H1 (cell line): ENCODE measurements around the gene ZNF358.

Experiments
- CREB1 ChIP-seq: IDR thresholded peaks from 2 replicates; pipeline ENCODE4 v1.6.1; 2012; ENCODE audit warnings: inconsistent platforms
- CTCF ChIP-seq, 3 experiments: IDR thresholded peaks; 1 replicate in 2 of 3; 2 replicates in 1 of 3; pipeline versions ENCODE4 v1.5.1 to v1.6.1; 2011; ENCODE audit warnings: low read length in 3 of 3, mild to moderate bottlenecking in 3 of 3, inconsistent platforms in 2 of 3, low read depth in 1 of 3, moderate library complexity in 1 of 3; ENCODE audit not compliant: insufficient read depth in 1 of 3; ENCODE audit errors: control extremely low read depth in 1 of 3
- EZH2 ChIP-seq: fragments of 200-600 bp; sonication (generic); IDR thresholded peaks from 2 replicates; pipeline ENCODE4 v1.7.1; 2012; ENCODE audit warnings: low read depth, mild to moderate bottlenecking, moderate library complexity, low read length, inconsistent platforms; ENCODE audit not compliant: severe bottlenecking
- RFX5 ChIP-seq: IDR thresholded peaks from 2 replicates; pipeline ENCODE4 v1.6.1; 2011; ENCODE audit warnings: low read depth, low read length, improper control_type of control experiment, borderline replicate concordance
- SIN3A ChIP-seq, 2 experiments: IDR thresholded peaks in 1 of 2; conservative IDR thresholded peaks in 1 of 2; 2 replicates each; pipeline ENCODE4 v1.6.1; 2011 to 2012; ENCODE audit warnings: low read length in 2 of 2, improper control_type of control experiment in 1 of 2, low read depth in 1 of 2, mild to moderate bottlenecking in 1 of 2
- TAF1 ChIP-seq: IDR thresholded peaks from 2 replicates; pipeline ENCODE4 v1.6.1; 2011; ENCODE audit warnings: mild to moderate bottlenecking, low read depth, low read length
- USF2 ChIP-seq: IDR thresholded peaks from 2 replicates; pipeline ENCODE4 v1.6.1; 2011; ENCODE audit warnings: low read length, improper control_type of control experiment
- YY1 ChIP-seq: IDR thresholded peaks from 2 replicates; pipeline ENCODE4 v1.6.1; 2011; ENCODE audit warnings: low read depth, mild to moderate bottlenecking, low read length

- TF ChIP-seq CTCF (IDR thresholded peaks at IDR 0.05; ENCODE audit: control extremely low read depth in 1 of 3, insufficient read depth in 1 of 3, low read depth in 1 of 3, low read length in 3 of 3) (no peak), RFX5 (no peak), TAF1 (no peak), EZH2 (no peak), YY1 (no peak), USF2 (no peak), CREB1 (no peak), SIN3A (conservative IDR thresholded peaks at IDR 0.05 in 1 of 2, IDR thresholded peaks at IDR 0.05 in 1 of 2; ENCODE audit: low read depth in 1 of 2, low read length in 2 of 2) (no peak)
These were observed 39.7 kb upstream of the ZNF358 start for GRCh38 chr19:7476241-7476640.
